HepG2 (cell line): Measurements from ENCODE around the gene HES2. TPM values are rescaled to one million over a fixed set of nuclear protein-coding genes. Genes with fewer than 3 reads are reported as not detected.
A peak's percentile ranks its signal among the peaks of the same experiment; 100 is the strongest.

Experiments
- EZH2 ChIP-seq: conservative IDR thresholded peaks from 2 replicates; pipeline ENCODE4 v1.6.1; 2012; ENCODE audit warnings: mild to moderate bottlenecking, low read depth, low read length, moderate library complexity
- MEIS2 ChIP-seq: sonication (generic); formaldehyde crosslinking; IDR thresholded peaks from 2 replicates; pipeline ENCODE4 v1.9.0; 2021; ENCODE audit warnings: mild to moderate bottlenecking, missing genetic modification reagents
- NCOA1 ChIP-seq: sonication (generic); formaldehyde crosslinking; IDR thresholded peaks from 2 replicates; pipeline ENCODE4 v1.9.0; 2021; ENCODE audit warnings: missing genetic modification reagents
- NFRKB ChIP-seq: fragments of 450-650 bp; IDR thresholded peaks from 2 replicates; pipeline ENCODE4 v1.6.1; 2017
- NR0B2 ChIP-seq: sonication (generic); formaldehyde crosslinking; IDR thresholded peaks from 2 replicates; pipeline ENCODE4 v1.4.0; 2020; ENCODE audit warnings: mild to moderate bottlenecking, missing genetic modification reagents
- PHF21A ChIP-seq: sonication (generic); formaldehyde crosslinking; IDR thresholded peaks from 2 replicates; pipeline ENCODE4 v1.5.0; 2020; ENCODE audit warnings: mild to moderate bottlenecking, missing genetic modification reagents
- ZFP91 ChIP-seq: sonication (generic); formaldehyde crosslinking; IDR thresholded peaks from 2 replicates; pipeline ENCODE4 v1.9.0; 2022; ENCODE audit warnings: missing genetic modification reagents, mild to moderate bottlenecking, borderline replicate concordance
- ZNF280B ChIP-seq: sonication (generic); formaldehyde crosslinking; IDR thresholded peaks from 2 replicates; pipeline ENCODE4 v1.5.0; 2020; ENCODE audit warnings: missing genetic modification reagents, mild to moderate bottlenecking, borderline replicate concordance
- ZNF646 ChIP-seq: sonication (generic); formaldehyde crosslinking; IDR thresholded peaks from 2 replicates; pipeline ENCODE4 v1.9.0; 2021; ENCODE audit warnings: mild to moderate bottlenecking, missing genetic modification reagents
- polyA plus RNA-seq, 8 experiments: library from polyadenylated mRNA; depleted of rRNA in 3 of 8; stranded (reverse) in 7 of 8; unstranded in 1 of 8; fragments of >200 nt; fragmentation: Illumina TruSeq in 4 of 8; extraction: Trizol in 4 of 8; gene quantifications; 2 replicates each; pipeline versions ENCODE4 v1.2.1 to v1.2.3, GENCODE V29; 2011 to 2016; ENCODE audit warnings: low read depth in 4 of 8, missing spikeins in 1 of 8, mixed read lengths in 1 of 8; ENCODE audit not compliant: insufficient read depth in 1 of 8
- total RNA-seq, 5 experiments: library from RNA; depleted of rRNA; stranded (reverse); fragments of >200 nt; fragmentation: Illumina TruSeq; extraction: Trizol; gene quantifications; 2 replicates each; pipeline ENCODE4 v1.2.3, GENCODE V29; 2016; ENCODE audit warnings: low read depth in 1 of 5
- TF ChIP-seq, protein P1 (sequence below): sonication (generic); formaldehyde crosslinking; IDR thresholded peaks from 2 replicates; pipeline ENCODE4 v1.4.0; 2020; ENCODE audit warnings: missing genetic modification reagents, borderline replicate concordance
- TF ChIP-seq, protein P2 (sequence below): sonication (generic); formaldehyde crosslinking; IDR thresholded peaks from 2 replicates; pipeline ENCODE4 v1.4.0; 2020; ENCODE audit warnings: missing genetic modification reagents
- TF ChIP-seq, protein P3 (sequence below): sonication (generic); formaldehyde crosslinking; IDR thresholded peaks from 2 replicates; pipeline ENCODE4 v1.4.0; 2020; ENCODE audit warnings: mild to moderate bottlenecking, missing genetic modification reagents

HES2 gene
- total and polyA plus RNA-seq, 2 of the 13 experiments (the other 11 are each of a cell fraction or from before 2014, with no cell fraction given), result 0.11 to 0.17 TPM

- TF ChIP-seq, protein P1, sequence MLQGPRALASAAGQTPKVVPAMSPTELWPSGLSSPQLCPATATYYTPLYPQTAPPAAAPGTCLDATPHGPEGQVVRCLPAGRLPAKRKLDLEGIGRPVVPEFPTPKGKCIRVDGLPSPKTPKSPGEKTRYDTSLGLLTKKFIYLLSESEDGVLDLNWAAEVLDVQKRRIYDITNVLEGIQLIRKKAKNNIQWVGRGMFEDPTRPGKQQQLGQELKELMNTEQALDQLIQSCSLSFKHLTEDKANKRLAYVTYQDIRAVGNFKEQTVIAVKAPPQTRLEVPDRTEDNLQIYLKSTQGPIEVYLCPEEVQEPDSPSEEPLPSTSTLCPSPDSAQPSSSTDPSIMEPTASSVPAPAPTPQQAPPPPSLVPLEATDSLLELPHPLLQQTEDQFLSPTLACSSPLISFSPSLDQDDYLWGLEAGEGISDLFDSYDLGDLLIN (CRISPR knock-in tag), result no peak
- TF ChIP-seq PHF21A (CRISPR knock-in tag), result no peak
- TF ChIP-seq MEIS2 (CRISPR knock-in tag), result no peak
- TF ChIP-seq EZH2, result no peak
- TF ChIP-seq NR0B2 (CRISPR knock-in tag), result no peak
- no peak for TF ChIP-seq ZNF646 (CRISPR knock-in tag)
- TF ChIP-seq ZFP91, result peak; percentile 31; the same call in 1 of the 2 replicates
- TF ChIP-seq NCOA1 (CRISPR knock-in tag), result no peak
- TF ChIP-seq, protein P2, sequence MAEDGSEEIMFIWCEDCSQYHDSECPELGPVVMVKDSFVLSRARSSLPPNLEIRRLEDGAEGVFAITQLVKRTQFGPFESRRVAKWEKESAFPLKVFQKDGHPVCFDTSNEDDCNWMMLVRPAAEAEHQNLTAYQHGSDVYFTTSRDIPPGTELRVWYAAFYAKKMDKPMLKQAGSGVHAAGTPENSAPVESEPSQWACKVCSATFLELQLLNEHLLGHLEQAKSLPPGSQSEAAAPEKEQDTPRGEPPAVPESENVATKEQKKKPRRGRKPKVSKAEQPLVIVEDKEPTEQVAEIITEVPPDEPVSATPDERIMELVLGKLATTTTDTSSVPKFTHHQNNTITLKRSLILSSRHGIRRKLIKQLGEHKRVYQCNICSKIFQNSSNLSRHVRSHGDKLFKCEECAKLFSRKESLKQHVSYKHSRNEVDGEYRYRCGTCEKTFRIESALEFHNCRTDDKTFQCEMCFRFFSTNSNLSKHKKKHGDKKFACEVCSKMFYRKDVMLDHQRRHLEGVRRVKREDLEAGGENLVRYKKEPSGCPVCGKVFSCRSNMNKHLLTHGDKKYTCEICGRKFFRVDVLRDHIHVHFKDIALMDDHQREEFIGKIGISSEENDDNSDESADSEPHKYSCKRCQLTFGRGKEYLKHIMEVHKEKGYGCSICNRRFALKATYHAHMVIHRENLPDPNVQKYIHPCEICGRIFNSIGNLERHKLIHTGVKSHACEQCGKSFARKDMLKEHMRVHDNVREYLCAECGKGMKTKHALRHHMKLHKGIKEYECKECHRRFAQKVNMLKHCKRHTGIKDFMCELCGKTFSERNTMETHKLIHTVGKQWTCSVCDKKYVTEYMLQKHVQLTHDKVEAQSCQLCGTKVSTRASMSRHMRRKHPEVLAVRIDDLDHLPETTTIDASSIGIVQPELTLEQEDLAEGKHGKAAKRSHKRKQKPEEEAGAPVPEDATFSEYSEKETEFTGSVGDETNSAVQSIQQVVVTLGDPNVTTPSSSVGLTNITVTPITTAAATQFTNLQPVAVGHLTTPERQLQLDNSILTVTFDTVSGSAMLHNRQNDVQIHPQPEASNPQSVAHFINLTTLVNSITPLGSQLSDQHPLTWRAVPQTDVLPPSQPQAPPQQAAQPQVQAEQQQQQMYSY (CRISPR knock-in tag), result no peak
- 0 out of 2 replicates have a peak, but pooled peaks have one; percentile 11 for TF ChIP-seq ZNF280B
- TF ChIP-seq, protein P3, sequence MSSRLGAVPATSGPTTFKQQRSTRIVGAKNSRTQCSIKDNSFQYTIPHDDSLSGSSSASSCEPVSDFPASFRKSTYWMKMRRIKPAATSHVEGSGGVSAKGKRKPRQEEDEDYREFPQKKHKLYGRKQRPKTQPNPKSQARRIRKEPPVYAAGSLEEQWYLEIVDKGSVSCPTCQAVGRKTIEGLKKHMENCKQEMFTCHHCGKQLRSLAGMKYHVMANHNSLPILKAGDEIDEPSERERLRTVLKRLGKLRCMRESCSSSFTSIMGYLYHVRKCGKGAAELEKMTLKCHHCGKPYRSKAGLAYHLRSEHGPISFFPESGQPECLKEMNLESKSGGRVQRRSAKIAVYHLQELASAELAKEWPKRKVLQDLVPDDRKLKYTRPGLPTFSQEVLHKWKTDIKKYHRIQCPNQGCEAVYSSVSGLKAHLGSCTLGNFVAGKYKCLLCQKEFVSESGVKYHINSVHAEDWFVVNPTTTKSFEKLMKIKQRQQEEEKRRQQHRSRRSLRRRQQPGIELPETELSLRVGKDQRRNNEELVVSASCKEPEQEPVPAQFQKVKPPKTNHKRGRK (CRISPR knock-in tag), result no peak
- no peak for TF ChIP-seq NFRKB
These were observed 44.8 kb upstream of the HES2 start (continued) for GRCh38 chr1:6464514-6464836.
